GM18867 (cell line): Measurements from ENCODE around the gene CLRN3.

ENCODE experiments used
- ATAC-seq: cut with Tn5 transposase; IDR thresholded peaks from one replicate; pipeline ENCODE4 v1.9.1; 2021; ENCODE audit warnings: mild to moderate bottlenecking, moderate library complexity; ENCODE audit not compliant: unreplicated experiment

The CLRN3 gene, protein sequence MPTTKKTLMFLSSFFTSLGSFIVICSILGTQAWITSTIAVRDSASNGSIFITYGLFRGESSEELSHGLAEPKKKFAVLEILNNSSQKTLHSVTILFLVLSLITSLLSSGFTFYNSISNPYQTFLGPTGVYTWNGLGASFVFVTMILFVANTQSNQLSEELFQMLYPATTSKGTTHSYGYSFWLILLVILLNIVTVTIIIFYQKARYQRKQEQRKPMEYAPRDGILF

DNA sequence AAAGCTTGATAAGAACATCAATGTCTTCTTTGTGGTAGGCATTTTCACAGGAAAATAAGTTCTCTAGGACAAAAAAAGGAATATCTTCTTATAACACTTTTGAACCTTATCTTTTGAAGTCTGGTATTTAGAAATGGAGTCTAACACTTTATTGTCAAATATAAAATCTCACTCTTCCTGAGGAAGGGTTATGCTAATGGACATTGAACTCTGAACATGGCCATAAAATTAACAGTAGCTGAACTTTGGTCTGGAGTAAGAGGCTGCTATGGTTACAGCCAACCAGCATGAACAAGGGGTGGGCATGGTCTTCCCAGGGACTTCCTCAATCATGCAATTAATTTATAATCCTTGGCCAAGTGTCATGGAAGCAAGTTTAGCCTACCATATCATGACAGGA is at the start of gene CLRN3:
Gene CLRN3, minus strand, starts transcription at position 199 of the 400 bp plus-strand sequence. Its CDS starts 157 bp downstream, at position 42.
- ATAC-seq = no peak

DNA sequence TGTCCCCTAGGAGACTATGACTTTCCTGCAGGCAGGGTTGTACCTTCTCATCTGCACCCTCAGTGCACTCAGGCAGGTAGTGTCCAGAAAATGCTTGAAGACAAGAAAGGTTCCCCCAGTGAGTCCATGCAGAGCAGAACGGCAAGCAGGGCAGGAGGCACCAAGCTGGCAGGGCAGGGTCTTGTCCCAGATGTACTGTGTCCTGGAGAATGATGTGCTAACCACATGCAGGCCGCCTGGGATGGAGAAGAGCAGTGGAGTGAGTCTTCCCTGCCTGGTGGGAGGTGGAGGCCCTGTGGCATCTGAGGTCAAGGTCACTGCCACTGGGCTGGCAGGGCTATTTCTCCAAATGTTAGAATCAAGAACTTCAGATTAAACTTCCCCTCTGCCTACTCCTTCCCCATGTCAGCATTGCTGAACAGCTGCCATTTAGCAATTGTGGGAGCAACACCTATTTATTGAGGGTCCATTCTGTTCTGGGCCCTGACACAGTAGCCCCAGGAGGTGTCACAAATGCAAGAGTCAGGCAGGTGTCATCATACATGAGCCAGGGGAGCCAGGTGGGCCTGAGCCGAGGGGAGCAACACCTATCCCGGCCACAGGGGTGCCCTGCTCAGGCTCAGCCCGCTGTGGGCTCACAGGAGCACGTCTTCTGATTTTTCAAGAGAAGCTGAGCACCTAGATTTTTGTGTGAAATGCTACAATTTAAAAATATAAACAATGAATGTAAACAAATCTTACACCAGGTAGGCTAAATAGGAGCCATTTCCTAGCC is 48.3 kb upstream of the CLRN3 start:
- ATAC-seq = no peak

DNA sequence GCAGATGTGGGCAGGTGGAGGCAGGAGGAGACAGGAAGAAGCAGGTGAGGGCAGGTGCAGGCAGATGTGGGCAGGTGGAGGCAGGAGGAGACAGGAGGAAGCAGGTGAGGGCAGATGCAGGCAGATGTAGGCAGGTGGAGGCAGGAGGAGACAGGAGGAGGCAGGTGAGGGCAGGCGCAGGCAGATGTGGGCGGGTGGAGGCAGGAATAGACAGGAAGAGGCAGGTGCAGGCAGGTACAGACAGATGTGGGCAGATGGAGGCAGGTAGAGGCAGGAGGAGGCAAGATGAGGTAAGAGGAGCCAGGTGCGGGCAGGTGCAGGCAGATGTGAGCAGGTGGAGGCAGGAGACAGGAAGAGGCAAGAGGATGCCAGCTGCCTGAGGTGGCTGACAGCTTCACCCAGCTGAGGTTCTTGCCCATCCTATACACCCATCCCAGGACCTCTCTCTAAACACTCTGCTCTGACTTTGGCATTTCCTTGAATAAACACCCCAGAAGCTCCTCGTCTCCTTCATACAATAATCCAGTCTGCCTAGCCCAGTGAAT is 47.1 kb upstream of the CLRN3 start:
- ATAC-seq = no peak

DNA sequence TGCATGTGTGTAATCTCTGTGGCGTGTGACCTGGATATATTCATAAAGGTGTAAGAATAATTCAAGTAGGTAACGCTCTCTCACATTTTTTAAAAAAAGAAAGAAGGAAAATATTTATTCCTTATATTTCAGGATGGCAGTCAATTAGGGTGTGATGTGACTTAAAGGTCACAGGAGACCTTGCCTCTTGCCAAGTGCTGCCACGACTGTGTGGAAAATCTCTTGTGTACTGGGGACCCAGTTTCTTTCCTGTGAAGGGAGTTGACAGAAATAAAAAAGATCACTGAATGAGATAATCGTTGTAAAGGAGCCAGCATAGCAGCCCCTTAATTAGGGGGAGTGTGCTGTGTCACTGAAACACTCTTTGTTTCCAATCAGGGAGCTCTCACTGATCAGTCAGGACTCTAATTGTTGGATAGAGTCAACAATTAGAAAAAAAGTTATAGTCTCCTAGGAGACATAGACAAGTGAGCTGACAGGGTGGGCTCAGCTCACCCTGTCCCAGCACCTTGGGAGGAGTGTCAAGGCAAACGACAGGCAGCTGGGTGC is 45.2 kb upstream of the CLRN3 start:
- ATAC-seq = no peak

DNA sequence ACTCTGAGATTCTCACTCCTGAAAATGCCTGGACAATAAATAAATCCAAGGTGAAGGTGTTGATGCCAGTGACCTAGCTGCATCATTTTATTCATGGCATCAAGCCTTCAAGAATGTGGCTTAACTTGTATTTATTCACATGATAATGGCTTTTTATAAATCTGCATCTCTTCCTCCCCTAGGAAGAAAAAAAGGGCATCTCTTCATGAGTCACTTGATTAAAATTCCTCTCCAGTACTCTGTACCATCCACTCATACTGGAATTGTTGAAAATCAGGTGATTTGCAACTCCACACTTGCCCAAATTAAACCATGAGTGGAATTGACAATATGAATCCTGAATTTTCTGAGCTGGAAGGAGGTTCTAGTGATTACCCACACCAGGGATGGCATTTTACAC is 44.3 kb upstream of the CLRN3 start:
- no peak for ATAC-seq

DNA sequence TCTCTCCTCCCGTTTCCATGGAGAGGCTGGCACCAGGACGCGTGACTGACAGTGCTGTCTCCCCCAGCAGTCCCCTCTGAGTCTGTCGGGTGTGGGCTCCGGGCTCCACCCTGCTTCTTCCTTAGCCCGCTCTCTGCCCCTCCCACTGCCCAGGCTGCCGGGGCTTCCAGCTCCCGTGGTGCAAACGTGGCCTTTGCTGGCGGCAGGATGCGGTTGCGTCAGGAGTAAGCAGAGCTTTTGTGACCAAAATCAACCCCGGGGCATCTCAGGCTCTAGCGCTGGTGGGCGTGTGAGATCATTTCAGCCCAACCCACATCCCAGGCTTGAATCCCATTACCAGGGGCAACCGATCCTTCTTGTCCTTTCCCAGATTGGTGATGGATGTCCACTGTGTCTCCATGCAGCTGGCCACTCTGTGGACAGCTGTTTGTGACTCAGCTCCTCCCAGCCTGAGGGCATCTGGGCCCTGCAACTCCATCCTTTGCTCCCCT is 42.4 kb upstream of the CLRN3 start:
- ATAC-seq = no peak

DNA sequence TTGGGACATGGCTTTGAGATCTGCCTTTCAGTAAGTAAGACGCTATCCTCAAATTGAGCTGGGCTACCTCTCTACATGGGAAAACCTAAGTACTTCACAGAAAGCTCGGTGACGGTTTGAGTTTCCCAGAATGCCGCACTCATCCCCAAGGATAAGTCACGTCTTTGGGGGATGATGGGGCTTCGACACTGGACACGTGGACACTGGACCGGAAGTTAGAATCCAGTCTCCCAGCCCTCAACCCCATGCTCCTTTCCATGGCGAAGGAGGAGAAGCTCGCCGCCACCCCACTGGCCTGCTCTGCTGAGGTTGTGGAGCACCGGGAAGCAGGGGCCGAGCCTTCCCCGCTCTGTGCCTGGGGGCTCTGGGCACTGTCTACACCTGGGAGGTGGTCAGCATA is 41.6 kb upstream of the CLRN3 start:
- ATAC-seq = no peak

DNA sequence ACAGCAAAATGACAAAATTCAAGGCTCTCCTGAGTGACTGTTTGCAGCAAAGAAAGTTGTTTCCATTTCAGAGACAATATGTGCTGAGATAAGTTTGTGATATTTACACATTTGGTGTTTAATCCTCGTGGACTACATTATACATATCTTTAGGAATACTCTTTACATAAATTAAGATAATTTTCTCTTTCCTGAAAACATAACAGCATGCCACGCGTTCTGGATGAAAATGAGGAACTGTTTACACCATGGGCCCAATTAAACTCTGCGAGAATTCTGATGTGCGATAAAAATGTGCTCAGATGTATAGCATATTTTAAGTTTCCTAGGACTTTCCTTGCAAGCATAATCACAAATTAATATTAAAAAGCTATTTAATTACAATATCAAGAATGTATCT is 40.5 kb upstream of the CLRN3 start:
- no peak for ATAC-seq

DNA sequence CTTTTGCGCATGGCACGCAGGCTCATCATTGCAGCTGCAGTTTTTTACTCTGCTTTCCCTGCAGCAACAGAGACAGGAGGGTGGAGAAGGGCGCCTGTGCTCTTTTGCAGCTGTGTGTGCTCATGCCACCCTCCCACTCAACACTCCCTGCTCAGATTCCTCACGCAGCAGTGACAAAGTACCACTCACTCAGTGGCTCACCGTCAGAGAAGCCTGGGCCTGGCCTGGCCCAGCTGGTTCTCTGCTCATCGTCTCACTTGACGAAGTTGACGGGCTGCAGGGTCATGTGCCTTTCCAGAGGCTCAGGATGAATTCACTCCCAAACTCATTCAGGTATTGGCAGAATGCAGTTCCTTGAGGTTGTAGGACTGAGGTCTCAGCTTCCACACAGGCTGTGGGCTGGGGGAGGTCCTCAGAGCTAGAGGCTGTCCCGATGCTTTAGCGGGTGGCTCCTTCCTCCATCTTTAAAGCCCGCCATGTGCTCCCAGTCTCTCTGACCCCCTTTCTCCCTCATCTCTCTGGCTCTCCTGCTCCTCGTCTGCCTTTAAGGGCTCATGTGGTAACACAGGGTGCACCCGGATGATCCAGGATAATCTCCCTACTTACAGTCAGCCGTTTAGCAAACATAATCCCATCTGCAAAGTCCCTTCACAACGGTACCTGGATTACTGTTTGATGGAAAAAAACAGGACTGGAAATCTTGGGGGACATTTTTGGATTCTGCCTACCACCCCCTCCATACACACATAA is 40.0 kb upstream of the CLRN3 start:
- ATAC-seq = no peak

DNA sequence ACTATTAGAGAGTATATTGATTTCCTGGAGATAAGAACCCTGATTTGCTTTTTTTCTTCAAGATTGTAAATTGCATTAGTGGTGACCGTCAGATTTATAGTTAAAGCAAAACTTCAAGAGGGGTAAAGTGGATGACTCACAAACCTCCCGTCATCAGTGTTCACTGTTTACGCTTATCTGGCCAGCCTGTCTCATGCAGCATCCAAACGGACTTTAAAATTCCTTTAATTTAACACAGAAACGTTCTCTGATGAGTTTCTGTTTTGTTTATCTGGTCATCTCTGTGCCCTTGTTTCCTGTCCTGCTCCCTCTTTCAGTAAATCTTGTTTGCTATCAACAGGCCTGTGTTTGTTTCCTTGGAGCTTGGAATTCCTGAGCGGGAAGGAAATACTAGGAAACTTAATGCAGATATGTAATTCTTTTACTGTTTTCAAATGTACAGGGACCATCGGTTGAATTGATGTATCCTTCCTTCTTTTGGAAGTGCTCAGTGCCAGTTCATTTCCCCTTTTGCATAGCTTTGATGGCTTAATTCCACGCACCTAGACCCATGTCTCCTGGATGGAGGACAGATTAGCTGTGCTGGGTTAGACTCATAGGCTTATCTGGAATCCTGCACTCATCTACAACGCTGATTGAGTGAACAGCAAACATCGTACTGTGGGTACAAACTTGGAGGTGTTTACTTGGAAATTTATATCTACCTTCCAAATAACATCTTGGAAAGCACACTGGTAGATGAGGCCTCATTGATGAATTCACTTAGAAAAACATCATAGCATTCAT is 35.5 kb upstream of the CLRN3 start:
- no peak for ATAC-seq

DNA sequence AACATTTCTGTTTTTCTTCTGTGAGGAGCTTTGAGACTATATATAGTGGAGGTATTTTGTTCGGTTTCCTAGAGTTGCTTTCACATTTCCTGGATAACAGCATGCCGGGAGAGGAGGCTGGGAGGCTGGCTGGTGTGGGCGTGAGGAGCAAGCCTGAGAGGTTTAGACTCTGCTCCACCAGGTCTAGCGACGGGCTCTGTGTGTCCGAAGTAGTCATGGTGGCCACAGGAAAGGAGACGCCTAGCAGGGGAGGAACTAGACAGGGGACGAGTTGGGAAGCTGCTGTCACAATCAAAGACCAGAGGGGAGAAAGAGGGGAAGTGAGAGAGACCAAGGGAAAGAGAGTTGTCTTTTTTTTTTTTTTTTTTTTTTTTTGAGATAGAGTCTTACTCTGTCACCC is 33.7 kb upstream of the CLRN3 start:
- ATAC-seq = no peak

DNA sequence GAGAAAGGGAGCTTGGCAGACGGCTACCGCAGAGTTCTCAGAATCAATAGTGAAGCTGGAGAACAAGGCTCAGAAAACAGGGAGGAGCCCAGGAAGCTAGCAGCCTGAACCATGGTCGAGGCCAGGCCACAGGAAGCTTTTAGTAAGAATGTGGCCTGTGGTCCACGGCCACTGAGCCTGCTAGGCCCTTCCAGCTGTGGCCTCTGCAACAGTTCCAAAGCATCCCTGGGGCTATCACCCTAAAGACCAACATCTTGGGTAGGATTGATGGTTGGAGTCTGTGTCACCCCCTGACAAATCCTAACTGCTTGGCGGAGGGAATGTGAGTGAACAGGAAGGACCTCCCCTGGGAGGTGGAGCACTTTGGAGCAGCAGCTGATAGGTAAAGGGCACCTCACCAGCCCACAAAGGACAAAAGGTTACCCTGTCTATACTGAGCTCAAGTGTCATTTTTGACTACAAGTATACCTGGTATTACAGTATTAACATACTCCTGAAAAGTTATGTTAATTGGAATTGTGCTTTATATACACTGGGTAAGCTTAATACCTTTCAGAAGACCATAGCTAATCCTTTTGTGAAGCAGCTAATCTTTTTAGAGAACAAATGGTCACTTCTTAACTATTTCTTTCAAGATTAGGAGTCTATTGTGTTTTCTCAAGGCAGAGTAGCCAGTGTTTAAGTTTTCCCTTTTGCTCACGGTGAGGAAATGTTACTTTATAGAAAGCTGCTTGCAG is 32.9 kb upstream of the CLRN3 start:
- no peak for ATAC-seq

DNA sequence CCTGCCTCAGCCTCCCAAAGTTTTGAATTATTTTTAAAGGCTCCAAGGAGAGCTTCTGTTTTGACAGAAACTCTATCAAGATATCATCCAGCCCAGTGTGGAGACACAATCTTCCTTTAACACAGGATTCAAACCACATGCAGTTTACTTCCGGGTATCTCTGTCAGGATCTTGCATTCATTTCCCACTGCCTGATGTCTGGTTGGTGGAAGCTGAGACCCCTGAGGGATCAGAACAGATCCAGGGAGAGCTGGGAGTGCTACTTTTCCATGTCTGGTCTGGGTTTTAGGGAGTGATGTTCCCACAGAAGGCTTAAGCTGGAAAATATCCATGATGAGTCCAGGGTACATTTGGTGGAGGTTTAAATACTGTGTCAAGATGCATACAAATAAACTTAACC is 30.9 kb upstream of the CLRN3 start:
- ATAC-seq = no peak

DNA sequence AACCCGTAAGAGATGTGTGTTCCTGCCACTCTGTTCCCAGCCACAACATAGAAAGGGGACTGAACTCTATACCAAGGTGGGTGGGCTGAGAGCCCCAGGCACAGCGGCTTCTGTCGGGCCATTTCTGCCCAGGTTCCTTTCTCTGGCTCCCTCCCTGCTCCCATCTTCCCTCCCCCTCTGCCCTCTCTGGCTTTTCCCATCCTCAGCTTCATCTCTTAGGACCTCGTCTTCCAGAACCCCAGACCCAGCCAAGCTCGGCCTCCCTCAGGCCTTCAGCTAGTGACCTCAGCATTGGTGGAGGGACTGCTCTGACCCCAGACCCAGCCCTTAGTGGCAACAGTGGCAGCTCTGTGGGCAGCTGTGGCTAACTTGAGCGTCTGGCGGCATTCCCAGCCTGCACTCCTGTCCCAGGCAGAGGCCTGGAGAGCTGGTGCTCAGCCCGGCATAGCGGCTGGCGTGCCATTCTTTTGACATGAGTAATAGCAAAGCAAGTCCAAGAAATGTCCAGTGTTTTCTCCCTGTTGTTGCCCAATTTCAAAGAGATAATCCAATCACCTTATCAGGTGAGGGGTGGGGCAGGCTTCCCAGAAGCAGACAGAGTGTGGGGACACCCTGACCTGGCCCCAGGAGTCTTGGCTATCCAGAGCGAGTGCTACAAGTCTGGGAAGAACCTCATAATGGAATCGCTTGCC is 30.1 kb upstream of the CLRN3 start:
- no peak for ATAC-seq

DNA sequence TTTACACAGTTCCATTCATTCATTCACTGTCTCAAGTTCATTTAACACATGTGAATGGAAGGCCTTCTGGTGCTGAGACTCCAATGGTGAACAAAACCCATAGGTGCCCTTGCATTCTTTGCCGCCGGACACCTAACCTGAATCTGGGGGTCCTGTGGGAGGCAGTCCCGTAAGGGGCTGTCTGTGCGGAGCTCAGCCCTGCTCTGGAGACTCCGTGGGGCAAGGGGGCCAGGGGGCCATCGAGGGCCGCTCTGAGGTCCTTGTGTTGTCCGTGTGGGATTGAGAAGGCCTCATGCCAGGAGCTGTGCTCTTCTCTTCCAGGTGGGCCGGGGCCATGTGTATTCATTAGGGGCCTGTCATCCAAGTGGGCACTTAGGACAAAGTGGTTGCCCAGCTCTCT is 29.5 kb upstream of the CLRN3 start:
- no peak for ATAC-seq

DNA sequence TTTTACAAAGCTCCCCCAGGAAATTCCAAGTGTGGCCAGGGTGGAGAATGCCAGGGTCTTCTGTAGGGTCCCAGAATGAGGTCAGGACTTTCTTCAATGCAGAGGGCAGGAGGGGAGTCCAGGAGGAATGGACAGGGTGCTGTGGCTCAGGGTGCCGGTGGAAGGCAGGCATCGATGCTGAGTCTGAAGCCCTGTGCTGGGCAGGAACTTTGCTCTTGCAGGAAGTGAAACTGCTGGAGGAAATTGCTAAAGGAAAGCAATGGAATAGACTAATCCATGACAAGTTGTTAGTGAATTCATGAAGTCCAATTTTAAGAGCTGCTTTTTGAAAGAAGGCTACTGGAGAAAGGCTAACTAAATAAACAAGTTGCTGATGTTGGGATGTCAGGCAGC is 29.0 kb upstream of the CLRN3 start:
- ATAC-seq = no peak

DNA sequence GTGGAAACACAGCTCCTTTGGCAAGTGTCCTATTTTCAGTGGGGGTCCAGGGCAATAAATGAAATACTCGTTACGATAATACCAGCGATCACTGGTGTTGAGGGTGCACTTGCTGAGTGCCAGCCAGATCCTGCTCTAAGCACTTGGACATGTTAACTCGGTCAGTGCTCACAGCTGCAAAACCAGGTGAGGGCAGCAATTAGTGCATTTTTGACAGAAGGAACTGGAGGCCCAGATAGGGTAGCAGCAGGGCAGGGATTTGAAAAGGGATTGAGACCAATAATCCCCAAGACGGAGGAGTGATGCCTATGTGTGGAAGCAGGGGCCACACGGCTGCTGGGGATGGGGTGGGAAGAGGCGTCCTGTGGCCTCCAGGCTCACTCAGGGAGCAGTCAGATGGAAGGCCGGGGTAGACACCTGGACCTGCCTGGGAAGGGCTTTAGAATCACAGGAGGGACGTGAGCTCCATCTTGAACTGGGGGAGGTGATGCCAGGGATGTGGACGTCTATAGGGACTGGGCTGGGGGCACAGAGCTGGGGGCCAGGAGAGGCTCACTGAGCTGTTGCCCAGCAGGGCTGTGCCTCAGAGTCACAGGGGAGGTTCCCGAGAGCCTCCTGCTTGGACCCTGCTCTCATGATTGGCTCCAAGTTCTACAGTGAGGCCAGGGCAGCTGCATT is 28.5 kb upstream of the CLRN3 start:
- ATAC-seq = no peak

DNA sequence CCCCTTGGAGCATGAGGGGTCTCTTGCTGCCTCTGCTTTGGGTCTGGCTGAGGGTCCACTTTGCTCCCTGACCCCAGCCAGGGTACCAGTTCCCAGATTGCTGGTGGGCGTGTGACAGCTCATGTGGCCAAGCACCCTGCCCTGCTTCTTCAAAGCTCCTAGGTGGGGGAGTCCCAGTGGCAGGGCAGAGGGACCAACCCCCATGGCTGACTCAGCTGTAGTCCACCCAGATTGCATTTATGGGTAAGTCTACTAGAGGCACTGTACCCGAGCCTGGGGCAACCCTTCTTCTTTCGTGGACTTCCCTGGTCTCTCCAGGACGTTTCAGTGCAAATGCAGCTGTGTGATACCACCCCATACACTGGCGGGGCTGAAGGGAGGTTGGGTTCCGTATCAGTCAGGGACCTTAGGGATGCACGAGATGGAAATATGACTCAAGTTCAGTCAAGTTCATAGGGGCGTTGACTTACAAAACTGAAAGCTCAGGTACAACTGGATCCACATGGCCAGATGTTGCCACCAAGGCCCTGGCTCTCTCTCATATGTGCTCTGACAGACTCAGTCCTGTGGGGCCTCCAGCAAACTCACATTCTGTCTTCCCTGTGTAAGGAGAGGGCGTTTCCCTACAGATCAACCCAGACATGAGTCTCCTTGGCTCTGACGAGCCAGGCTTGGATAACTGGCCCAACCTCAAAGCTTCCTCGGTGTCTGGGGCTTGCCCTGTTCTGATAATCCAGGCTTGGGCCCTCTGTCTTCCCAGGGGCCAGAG is 27.7 kb upstream of the CLRN3 start:
- ATAC-seq = no peak
